GM19035 (cell line): Measurements from ENCODE around the gene ASIC3.

ENCODE experiments used
- ATAC-seq: cut with Tn5 transposase; IDR thresholded peaks from one replicate; pipeline ENCODE4 v1.9.1; 2021; ENCODE audit not compliant: unreplicated experiment

ASIC3 gene

DNA sequence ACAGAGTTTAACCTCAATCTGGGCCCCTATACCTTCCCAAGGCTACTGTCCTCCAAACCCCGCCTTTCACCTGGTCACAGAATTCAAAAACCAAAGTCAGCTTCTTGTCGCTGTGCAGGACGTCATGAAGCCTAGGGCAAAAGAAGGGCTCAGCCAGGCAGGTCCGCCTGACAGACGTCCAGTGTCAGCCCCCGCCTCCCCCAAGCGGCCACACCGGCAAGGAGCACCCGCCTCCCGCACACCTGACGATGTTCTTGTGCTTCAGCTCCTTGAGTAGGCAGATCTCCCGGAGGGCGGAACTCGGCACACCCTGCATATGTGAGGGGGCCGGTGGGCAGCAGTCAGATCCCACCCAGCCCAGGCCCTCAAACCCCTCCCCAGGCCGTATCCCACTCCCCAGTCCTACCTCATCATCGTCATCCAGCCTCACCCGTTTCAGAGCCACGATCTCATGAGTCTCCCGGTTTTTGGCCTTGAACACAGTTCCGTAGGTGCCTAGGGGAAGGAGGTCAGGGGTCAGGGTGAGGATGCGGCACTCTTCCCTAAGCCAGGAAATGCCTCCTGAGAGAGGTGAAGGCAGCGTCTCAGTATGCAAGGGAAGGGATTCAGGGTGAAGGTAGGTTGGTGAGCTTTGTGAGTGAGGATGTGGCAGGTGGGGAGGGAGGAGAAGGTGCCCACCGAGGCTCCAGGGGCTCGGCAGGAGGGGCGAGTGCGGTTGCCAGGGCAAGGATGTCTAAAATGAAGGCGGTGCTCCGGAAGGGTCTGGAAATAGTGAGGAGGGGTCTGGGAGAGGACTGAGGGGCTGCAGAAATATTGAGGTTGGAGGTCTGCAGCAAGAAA is 8.6 kb downstream of the ASIC3 start:
- ATAC-seq: no peak

DNA sequence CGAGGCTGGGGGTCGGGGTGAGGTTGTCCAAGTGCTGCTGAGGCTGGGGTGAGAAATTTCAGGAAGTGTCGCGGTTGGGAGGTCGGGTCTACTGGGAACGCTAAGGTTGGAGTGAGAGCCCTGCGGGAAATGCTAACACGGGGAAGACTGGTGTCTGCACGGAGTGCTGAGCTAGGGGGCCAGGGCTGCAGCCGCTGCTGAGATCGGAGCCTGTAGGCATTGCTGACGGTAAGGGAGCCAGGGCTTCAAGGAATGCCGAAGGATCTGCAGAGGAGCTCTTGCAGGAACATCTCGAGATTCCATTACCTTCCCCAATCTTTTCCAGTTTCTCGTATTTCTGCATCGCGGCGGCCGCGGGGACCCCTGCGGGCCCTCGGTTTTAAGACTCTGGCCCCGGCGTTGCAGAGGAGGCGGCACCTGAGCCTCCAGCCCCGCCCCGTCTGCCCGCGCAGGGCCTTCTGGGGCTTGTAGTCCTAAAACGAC is 9.2 kb downstream of the ASIC3 start, which contains the start of gene CDK5:
CDK5 (minus strand) TSS at position 392 of the 483 bp plus-strand sequence; CDS start at position 343, 49 bp downstream.
- peak; percentile 16 for ATAC-seq

DNA sequence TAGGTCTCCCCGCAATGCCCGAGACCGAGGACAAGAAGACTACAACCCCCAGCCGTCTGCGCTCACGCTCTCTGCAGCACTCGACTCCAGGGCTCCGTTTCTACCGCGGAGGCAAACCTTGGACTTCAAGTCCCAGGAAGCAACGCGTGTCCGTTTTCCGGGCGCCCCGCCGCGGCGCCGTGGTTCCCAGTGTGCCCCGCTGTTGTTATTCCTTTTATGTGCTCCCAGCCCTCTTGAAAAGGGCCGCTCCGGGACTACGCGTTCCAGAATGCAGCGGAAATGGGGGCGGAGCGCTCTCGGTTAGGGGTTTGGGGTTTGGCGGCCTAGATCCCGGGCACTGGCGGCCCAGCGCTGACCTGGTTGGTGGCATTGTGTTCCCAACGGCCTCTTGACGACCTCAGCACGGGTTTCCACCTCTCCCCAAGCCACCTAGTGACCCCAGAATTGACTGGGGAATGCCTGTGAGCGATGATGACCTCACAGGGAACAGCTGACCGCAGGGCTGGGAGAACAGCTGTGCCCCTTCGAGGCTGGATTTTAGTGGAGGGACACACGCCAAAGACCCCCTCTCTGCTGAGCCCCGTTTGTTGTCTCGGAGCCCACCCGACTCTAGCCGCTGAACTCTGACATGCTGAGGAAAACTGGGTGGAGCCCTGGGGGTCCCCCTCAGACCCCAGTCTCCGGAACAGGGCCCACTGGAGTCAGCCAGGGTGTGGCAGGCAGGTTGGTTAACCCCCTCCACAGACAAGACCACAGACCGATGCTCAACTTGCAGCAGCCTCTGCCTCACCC is 9.9 kb downstream of the ASIC3 start:
- peak; percentile 90 for ATAC-seq

DNA sequence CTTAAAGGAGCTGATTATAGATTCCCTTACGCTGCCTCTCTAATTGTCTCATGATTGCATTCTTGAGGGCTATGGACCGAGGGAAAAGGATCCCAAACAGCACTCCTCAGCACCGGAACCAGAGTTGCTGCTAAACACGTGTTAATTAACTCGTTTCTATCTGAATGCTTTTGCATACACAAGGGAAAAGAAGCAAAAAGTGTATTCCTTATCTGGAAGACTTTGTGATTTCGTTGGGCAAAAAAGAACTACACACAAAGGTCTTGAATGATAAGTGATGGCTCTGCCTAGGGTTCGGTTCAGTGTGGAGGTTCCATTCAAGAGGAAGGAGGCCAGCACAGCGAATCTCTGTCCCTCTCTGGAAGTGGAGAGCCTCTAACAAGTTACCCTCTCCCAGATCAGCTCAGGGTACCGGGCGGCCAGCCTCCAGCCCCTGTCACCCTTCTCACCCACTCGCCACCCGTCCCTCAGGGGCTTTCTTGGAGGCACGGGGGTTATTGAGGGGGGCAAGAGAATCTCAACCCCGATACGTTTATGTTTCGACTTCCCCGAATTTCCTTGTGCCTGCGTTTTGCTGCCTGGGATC is 10.5 kb downstream of the ASIC3 start:
- no peak for ATAC-seq

DNA sequence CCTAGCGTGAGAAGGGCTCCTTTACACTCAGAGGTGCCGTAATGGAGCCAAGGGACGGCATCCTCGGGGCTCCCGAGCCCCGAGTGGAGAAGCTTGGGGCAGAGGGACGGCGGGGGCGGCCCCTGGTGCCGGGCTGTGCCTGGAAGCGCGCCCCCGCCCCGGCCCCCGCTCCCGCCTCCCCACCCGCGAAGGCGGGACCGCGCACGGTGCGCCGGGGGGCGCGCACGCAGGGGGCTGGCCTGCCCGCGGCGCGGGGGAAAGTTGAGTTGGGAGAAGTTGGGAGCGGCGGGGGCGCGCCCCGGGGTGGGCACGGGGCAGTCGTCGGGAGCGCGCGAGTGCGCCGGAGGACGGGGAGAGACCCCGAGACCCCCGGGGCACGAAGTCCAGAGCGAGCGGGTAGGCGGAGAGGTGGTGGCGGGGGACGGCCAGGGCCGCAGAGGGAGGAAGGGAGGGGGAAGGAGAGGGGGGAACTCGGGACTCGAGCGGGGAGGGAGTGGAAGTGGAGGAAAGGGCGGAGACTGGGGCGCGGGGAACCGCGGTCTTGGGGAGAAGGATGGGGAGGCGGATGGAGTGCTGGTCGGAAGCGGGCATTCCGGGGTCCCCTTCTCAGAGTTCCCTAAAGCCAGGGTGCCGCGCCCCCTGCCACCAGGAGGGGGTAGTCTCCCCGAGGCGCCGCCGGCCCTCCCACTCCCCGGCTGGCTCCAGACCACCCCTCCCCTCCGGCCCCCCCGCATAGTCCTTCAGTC is 11.2 kb downstream of the ASIC3 start, which contains the start of gene SLC4A2:
SLC4A2 (plus strand) TSS at position 223 of the 746 bp plus-strand sequence. CDS start 2,399 bp downstream, outside the sequence.
- peak; percentile 32 for ATAC-seq

DNA sequence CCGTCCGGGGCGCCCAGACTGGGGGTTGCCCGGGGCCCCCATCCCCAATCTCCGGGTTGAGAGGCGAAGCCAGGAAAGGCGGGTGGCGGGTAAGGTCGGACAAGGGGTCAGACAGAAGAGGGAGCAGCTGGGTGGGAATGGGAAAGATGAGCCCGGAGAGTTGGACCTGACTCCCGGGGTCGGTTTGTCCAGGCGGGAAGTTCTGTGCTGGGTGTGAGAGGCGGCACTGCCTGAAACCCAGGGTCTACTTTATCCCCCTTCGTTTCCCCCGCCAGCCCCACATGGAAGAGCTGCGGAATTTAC is 11.7 kb downstream of the ASIC3 start:
- no peak for ATAC-seq

DNA sequence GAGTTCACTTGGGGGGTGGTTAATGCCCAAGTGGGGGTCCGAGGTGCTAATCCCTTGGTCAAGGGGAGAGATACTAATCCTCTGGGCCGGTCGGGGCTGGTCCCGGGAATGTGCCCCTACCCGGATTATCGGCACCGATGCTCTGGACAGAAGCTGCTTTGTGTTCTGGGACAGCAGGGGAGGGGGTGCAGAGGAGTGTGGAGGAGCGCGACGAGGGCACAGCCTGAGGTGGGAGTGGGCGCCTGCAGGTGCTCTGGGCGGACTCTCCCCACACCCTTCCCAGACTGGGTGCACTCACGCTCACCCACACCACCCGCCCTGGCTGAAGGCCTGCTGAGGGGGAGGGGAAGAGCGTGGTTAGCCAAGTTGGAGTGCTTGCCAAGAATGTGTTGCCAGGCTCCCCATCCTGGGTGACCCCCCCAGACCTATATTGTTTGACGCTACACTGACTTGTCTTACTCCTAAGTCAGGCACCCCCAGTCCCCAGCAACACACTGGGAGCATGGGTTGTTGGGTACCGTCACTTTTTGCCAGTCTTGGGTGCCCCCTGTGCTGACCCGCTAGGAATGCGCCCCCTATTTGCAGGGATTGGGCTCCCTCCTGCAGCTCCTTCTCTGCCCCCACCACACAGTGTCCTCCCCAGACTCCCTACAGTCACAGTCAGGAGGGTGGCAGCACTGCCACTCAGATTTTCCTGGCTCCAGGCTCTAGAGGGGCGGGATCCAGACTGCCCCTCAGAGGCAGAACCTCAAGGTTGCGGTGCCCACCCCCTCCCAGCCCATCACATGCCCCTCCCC is 12.3 kb downstream of the ASIC3 start:
- ATAC-seq: no peak

DNA sequence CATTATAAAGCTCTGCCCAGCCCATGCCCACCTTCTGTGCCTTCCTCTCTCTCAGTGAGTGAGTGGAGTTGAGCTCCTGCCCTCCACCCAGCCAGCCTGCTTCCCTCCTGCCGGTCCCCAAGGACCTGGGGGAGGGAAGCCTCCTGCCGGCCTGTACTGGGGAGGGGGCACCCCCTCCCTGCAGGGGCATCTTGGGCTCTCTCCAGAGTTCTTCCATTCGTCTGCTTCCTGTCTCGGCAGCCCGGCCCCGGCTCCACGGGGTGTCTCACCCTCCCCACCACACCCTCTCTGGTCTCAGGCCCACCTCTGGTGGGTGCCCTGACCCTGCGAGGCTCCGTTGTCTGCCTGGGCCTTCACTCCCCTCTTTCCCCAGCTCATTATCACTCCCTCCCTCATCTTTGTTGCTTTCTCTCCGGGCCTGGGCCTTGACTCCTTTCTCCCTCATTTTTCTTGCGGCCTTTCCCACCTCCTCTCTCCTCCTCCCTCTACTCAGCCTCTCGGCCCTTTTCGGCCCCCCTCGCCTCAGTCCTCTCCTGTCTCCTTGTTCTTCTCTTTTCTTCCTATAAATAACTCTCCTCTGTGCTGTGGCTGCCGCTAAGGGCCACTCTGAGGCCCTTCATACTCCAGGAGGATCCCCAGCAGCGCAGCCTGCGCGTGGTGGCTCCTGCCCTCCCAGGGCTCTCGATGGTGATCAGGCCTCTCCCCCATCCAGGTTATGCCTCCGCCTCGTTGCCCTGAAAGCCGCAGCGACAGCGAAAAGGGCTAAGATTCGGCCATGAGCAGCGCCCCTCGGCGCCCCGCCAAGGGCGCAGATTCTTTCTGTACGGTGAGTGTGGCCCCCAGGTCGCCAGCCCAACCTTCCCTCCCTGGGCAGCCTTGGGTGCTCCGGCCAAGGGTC is 13.1 kb downstream of the ASIC3 start:
- no peak for ATAC-seq

DNA sequence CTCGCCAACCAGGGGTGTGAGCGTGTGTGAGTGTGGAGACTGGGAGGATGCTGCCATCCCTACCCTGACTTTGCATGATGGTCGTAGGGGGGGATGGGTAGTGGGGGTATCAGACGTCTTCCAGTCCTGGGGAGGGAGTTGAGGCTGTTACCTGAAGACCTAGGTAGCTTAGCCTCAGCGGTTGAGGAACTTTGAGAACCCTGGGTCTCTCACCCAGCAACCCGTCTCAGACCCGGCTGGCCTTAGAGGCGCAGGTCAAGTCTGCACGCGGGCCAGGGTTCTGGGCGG is 13.7 kb downstream of the ASIC3 start:
- ATAC-seq: no peak

DNA sequence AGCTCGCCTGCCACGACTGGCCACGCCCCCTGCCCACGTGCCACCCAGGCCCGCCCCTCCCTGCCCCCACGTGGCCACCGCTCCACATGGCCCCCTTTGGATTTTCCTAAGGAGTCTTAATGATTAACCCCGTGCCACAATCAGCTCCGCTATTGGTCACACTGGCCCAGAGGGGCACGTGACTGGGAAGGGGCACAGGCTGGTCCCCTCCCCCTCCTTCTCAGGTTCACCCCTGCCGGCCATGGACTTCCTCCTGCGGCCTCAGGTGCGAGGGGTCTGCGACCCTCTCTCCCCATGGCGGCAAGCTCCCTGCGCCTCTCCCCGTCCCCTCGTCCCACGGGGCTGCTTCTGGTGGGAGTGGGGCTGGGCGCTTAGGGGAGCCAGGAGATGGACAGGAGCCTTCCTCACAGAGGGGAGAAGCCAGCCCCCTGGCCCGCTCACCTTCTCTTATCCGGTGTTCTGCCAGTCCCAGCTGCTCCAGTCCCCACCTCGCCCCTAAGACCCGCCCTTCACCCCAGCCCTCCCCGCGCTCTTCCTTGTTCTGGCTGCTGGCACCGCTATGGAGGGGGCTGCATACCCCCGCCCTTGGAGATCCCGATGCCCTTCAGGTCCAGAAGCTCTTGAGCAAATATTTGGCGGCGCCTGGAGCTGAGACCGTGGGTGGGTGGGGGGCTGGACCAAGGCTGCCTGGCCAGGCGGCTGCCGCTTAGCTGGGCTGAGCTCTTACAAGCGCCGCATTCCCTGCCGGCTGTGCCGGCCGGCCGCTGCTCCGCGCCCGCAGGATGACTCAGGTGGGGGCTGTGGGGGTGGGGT is 14.3 kb downstream of the ASIC3 start:
- no peak for ATAC-seq

DNA sequence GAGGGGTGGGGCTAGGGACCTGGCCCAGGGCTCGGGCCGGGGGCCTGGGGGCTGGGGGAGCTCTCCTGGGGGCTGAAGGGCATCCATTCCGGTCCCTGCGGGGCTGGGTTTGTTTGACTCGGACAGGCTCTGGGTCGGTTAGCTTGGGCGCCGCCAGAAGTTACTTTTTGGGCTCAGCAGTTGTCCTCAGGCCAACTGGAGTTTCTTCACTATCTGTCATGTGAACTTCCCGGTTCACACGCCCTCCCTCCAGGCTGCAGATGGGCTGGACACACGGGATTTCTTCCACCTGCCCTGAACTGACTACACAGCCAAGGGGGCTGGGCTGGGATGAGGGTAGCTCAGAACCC is 14.9 kb downstream of the ASIC3 start:
- no peak for ATAC-seq

DNA sequence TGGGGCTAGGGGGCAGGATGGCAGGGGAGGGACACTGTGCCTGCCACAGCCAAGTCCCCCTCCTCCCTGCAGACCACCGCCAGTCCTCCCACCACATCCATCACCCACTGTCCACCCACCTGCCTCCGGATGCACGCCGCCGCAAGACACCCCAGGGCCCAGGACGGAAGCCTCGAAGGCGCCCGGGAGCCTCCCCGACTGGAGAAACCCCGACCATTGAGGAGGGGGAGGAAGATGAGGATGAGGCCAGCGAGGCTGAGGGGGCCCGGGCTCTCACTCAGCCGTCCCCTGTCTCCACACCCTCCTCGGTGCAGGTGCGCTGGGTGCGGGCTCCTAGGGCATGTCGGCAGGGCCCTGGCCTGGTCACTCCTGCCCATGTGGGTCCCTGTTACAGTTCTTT is 16.1 kb downstream of the ASIC3 start:
- no peak for ATAC-seq

DNA sequence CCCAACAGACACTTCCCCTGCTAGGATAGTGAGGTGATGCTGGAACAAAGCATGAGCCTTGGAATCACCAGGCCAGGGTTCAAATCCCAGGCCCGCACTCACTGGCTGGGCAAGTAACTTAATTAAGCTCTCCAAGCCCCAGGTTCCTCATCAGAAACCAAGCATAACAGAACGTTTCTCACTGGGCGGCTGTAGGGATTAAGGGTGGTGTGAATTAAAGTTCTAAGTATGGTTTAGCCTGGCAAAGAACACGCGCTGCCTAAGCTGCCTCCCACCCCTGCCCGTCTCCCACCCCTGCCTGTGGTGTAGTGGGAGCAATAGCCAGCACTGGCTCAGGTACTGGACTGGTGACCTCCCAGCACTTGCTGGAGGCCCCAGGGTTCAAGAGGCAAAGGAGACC is 16.7 kb downstream of the ASIC3 start:
- no peak for ATAC-seq

DNA sequence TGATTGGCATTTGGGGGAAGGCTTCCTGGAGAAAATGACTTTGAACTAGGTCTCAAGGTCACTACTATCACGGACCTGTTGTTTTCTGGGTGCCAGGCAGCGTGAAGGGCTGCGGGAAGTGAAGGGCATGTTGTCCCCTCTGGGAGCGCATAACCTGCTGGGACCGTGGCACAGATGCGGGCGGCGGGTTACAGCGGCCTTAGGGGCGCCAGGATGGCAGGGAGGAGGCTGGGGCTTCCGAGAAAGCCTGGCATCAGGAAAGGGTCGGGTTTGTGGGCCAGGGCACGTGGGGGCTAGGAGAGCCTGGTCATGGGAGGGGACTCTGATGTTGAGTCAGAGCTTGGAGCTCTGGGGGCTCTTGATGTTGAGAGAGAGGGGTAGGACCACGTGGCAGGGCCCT is 17.2 kb downstream of the ASIC3 start:
- ATAC-seq: no peak

DNA sequence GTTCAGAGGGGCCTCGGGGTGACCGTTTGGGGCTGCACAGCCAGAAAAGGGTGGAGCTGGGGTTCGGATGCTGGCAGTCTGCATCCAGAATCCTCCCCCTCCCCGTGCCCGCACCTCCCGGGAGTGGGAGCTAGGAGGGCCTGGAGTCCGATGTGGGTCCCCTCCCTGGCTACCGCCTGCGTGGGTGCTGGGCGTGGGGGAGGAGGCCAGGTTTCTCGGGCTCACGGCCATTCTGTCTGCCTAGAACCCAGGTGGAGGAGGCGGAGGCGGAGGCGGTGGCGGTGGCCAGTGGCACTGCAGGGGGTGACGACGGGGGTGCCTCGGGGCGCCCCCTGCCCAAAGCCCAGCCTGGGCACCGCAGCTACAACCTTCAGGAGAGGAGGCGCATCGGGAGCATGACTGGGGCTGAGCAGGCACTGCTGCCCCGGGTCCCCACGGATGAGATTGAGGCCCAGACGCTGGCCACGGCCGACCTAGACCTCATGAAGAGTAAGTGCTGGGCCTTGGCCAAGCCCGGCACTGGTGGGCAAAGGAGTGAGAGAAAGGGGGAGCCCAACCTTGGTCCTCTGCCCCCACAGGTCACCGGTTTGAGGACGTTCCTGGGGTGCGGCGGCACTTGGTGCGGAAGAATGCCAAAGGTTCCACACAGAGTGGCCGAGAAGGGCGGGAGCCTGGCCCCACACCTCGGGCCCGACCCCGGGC is 18.1 kb downstream of the ASIC3 start:
- ATAC-seq: no peak

DNA sequence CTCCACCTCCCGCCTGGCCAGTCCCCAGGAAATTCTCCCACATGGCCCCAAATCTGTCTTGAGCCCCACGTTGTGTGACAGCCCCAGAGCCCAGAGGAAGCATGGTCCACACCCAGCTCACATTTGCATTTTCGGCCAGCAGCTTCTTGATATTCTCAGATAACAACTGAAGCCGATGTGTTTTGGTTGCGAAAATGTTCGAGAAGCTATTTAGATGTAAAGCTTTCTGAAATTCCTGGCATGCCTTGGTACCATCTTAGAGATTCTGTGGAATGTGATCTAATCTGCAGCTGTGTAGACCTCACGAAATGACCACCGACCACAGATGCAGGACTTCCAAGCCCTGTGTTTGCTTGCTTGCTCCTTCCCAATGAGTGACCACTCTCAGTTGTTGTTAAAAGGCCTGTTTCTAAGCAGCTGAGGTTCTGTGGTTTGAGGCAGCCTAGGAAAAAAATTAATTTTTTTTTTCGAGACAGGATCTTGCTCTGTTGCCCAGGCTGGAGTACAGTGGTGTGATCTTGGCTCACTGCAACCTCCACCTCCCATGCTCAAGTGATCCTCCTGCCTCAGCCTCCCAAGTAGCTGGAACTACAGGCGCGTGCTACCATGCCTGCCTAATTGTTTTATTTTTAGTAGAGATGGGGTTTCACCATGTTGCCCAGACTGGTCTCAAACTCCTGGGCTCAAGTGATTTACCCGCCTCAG is 19.9 kb downstream of the ASIC3 start:
- no peak for ATAC-seq

DNA sequence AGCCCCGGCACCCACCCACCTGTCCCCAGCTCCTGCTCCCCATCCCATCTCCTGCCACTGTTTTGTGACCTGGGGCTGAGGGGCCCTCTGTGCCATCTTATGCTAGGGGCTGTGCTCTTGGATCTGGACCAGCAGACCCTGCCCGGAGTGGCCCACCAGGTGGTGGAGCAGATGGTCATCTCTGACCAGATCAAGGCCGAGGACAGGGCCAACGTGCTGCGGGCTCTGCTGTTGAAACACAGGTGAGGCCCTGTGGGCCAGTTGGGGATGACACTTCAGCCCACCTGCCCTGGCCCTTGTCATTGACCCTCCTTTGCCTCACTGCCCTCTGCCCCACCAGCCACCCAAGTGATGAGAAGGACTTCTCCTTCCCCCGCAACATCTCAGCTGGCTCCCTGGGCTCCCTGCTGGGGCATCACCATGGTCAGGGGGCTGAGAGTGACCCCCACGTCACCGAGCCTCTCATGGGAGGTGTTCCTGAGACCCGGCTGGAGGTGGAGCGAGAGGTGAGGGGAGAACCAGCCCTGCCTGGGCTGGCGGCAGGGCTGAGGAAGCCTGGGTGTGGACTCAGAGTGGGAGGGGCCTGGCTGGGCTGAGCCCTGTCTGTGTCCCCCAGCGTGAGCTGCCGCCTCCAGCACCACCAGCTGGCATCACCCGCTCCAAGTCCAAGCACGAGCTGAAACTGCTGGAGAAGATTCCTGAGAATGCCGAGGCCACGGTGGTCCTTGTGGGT is 21.7 kb downstream of the ASIC3 start:
- no peak for ATAC-seq
